ENCODE data around the gene C1QTNF5.
A peak's percentile ranks its signal among the peaks of the same experiment; 100 is the strongest.

C1QTNF5 gene

DNA sequence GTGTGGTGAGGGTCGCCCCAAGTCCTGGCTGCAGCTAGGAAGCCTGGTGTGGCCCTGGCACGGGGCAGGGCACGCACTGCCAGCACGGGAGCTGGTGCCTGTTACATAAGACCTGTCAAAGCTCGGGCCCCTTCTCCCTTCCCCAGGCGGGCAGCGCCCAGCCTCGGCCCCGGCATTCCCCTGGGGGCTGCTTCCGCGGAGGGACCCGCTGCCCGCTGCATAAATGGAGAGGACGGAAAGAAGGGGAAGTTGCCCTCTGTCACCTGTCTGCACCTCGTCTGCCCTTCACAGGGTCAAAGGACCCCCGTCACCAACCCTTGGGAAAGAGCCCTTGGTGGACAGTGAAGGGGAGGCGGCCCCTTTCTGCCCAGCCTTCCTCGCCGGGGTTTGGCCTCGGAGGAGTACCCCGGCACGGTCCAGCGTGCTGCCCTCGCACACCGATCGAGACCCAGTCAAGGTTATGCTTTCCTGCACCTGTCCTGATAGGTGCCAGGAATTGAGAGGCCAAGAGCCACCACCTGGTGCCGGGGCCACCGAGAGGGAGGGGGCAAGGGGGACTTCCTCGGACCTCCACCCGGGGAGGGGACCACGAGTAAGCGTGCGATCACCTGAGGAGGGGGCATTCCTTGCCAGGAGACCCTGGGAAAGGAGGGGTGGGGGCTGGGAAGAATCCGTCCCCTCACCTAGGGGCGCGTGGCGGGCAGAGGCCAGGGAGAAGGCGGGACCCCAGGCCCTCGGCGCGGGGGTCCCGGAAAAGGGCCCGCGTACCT, 22.6 kb upstream of the C1QTNF5 start:
- TF ChIP-seq, protein P1, sequence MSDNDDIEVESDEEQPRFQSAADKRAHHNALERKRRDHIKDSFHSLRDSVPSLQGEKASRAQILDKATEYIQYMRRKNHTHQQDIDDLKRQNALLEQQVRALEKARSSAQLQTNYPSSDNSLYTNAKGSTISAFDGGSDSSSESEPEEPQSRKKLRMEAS (IDR thresholded peaks at IDR 0.05): no peak

DNA sequence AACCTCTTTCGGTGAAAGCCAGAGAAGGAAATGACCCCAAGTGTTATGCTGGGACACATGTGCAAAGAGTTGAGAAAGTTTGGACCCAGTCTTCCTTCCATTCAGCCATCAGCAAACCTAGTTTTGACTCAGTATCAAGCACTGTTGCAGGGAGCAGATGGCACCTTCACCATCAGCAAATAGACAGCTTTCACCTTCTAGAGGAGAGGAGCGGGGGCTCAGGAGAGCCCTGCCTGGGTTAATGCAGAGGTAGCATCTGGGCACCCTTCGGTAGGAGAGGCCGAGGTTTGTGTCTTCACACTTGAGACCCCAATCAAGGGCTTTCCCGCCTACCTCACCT, 22.0 kb upstream of the C1QTNF5 start:
- TF ChIP-seq CEBPB (IDR thresholded peaks at IDR 0.05) (no peak), EP300 (IDR thresholded peaks at IDR 0.05; ENCODE audit: borderline replicate concordance) (no peak), ZBTB7A (IDR thresholded peaks at IDR 0.05; ENCODE audit: low read depth) (no peak), EGR1 (IDR thresholded peaks at IDR 0.05) (no peak), CREB1 (IDR thresholded peaks at IDR 0.05; ENCODE audit: low read depth) (no peak), NFIC (IDR thresholded peaks at IDR 0.05) (no peak), TEAD4 (IDR thresholded peaks at IDR 0.05) (no peak), TCF12 (IDR thresholded peaks at IDR 0.05; ENCODE audit: low read depth) (no peak), FOXM1 (IDR thresholded peaks at IDR 0.05; ENCODE audit: borderline replicate concordance, low read depth) (no peak), RAD21 (IDR thresholded peaks at IDR 0.05; ENCODE audit: low read depth) (no peak), TAF1 (IDR thresholded peaks at IDR 0.05; ENCODE audit: low read depth) (no peak), YY1 (IDR thresholded peaks at IDR 0.05; ENCODE audit: low read depth) (no peak)
- TF ChIP-seq, protein P2, sequence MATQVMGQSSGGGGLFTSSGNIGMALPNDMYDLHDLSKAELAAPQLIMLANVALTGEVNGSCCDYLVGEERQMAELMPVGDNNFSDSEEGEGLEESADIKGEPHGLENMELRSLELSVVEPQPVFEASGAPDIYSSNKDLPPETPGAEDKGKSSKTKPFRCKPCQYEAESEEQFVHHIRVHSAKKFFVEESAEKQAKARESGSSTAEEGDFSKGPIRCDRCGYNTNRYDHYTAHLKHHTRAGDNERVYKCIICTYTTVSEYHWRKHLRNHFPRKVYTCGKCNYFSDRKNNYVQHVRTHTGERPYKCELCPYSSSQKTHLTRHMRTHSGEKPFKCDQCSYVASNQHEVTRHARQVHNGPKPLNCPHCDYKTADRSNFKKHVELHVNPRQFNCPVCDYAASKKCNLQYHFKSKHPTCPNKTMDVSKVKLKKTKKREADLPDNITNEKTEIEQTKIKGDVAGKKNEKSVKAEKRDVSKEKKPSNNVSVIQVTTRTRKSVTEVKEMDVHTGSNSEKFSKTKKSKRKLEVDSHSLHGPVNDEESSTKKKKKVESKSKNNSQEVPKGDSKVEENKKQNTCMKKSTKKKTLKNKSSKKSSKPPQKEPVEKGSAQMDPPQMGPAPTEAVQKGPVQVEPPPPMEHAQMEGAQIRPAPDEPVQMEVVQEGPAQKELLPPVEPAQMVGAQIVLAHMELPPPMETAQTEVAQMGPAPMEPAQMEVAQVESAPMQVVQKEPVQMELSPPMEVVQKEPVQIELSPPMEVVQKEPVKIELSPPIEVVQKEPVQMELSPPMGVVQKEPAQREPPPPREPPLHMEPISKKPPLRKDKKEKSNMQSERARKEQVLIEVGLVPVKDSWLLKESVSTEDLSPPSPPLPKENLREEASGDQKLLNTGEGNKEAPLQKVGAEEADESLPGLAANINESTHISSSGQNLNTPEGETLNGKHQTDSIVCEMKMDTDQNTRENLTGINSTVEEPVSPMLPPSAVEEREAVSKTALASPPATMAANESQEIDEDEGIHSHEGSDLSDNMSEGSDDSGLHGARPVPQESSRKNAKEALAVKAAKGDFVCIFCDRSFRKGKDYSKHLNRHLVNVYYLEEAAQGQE (IDR thresholded peaks at IDR 0.05; ENCODE audit: low read depth): no peak
- TF ChIP-seq, protein P1 (IDR thresholded peaks at IDR 0.05): no peak
- TF ChIP-seq, protein P3, sequence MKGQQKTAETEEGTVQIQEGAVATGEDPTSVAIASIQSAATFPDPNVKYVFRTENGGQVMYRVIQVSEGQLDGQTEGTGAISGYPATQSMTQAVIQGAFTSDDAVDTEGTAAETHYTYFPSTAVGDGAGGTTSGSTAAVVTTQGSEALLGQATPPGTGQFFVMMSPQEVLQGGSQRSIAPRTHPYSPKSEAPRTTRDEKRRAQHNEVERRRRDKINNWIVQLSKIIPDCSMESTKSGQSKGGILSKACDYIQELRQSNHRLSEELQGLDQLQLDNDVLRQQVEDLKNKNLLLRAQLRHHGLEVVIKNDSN (IDR thresholded peaks at IDR 0.05): no peak

DNA sequence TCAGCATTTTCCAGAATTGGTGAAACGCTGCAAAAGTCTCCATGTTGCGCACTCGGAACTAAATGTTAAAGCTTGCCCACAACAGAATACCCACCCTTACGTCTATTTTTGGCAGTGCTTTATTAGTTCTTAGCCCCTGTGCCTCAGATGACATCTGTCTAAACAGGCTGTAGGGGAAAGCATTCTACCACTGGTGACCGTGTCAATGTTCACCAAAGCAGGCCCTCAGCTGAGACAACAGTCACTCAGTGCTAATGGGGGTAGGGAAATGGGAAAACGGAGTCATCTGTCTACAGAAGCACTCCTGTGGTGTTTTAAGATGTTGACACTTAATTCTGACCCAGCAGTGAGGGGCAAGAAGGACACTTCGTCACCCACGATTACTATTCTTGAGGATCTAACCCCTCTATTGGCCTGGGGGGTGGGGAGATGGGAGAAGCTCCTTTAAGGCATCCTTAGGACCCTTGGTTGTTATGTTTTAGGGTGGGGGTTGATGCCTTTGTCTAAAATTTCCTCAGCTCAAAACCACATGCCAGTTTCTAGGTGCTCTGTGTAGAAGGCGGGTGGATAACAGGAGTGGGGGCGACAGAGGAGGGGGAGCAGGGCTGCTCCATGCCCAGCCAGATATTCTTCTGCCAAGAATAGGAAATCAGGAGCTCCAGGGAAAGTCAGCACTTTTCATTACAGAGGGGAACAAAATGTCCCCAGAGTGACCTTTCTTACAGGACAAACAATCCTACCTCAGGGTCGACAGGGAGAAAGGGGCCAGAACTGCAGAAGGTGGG, 21.4 kb upstream of the C1QTNF5 start:
- no peak for TF ChIP-seq YY1 (IDR thresholded peaks at IDR 0.05; ENCODE audit: low read depth)
- TF ChIP-seq, protein P1 (IDR thresholded peaks at IDR 0.05): no peak
- TF ChIP-seq CREB1 (IDR thresholded peaks at IDR 0.05; ENCODE audit: low read depth): no peak
- TF ChIP-seq EP300 (IDR thresholded peaks at IDR 0.05; ENCODE audit: borderline replicate concordance): no peak
- no peak for TF ChIP-seq FOXM1 (IDR thresholded peaks at IDR 0.05; ENCODE audit: borderline replicate concordance, low read depth)
- no peak for TF ChIP-seq ZBTB7A (IDR thresholded peaks at IDR 0.05; ENCODE audit: low read depth)

DNA sequence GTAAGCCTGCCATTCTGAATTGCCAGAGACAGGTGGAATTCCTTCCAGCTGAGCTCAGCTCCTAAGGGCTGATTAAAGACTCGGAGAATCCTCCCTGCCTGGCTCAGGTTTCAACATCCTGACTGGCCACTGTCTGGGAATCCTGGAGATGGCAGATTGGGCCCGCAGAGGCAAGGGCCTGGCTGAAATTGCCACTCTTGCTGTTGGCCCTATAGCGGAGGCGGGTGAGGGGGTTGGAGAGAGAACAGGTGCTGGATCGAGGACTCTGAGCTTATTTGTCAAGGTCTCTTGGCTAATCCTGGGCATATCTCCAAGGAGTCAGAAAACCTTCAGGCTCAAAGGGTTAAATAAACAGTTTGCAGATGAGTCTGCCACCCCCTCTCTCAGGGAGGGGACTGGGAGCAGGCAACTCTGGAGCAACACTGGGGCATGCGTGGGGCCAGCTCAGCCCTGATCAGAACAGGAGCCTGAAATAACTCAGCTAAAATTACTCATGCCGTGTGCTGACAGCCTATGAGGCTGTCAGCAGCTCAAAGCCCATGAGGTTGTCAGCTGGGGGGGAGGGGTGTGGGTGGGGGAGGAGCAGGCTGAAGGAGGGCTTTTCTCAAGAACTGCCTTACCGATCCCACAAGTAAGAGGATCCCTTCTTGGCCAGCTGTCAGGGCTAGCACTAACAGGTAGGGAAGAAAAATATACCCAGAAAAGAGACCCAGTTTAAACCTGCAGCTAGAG, 20.5 kb upstream of the C1QTNF5 start:
- peak; percentile 72; the same call in 1 of the 2 replicates for TF ChIP-seq EP300 (IDR thresholded peaks at IDR 0.05; ENCODE audit: borderline replicate concordance)
- peak; percentile 41; the same call in 1 of the 2 replicates for TF ChIP-seq YY1 (IDR thresholded peaks at IDR 0.05; ENCODE audit: low read depth)
- peak; percentile 43; the same call in 1 of the 2 replicates for TF ChIP-seq FOXM1 (IDR thresholded peaks at IDR 0.05; ENCODE audit: borderline replicate concordance, low read depth)
- TF ChIP-seq ZBTB7A (IDR thresholded peaks at IDR 0.05; ENCODE audit: low read depth): no peak
- no peak for TF ChIP-seq CREB1 (IDR thresholded peaks at IDR 0.05; ENCODE audit: low read depth)
- TF ChIP-seq TEAD4 (IDR thresholded peaks at IDR 0.05): peak; percentile 81
- peak; percentile 66 for TF ChIP-seq EGR1 (IDR thresholded peaks at IDR 0.05)
- no peak for TF ChIP-seq CEBPB (IDR thresholded peaks at IDR 0.05)
- TF ChIP-seq, protein P2 (IDR thresholded peaks at IDR 0.05; ENCODE audit: low read depth): no peak
- TF ChIP-seq NFIC (IDR thresholded peaks at IDR 0.05): peak; percentile 27; the same call in 1 of the 2 replicates
- TF ChIP-seq, protein P3 (IDR thresholded peaks at IDR 0.05): no peak
- TF ChIP-seq TAF1 (IDR thresholded peaks at IDR 0.05; ENCODE audit: low read depth): no peak
- peak; percentile 82 for TF ChIP-seq TCF12 (IDR thresholded peaks at IDR 0.05; ENCODE audit: low read depth)
- TF ChIP-seq RAD21 (IDR thresholded peaks at IDR 0.05; ENCODE audit: low read depth): peak; percentile 20; the same call in 1 of the 2 replicates
- TF ChIP-seq, protein P1 (IDR thresholded peaks at IDR 0.05): peak; percentile 56

Measured in Ishikawa (cell line).